GM19372 (cell line): ENCODE measurements around the gene KCNC4.

Source experiments
- ATAC-seq: cut with Tn5 transposase; IDR thresholded peaks from one replicate; pipeline ENCODE4 v1.9.1; 2021; ENCODE audit warnings: mild to moderate bottlenecking, low read depth, moderate library complexity; ENCODE audit not compliant: unreplicated experiment

The KCNC4 gene

DNA sequence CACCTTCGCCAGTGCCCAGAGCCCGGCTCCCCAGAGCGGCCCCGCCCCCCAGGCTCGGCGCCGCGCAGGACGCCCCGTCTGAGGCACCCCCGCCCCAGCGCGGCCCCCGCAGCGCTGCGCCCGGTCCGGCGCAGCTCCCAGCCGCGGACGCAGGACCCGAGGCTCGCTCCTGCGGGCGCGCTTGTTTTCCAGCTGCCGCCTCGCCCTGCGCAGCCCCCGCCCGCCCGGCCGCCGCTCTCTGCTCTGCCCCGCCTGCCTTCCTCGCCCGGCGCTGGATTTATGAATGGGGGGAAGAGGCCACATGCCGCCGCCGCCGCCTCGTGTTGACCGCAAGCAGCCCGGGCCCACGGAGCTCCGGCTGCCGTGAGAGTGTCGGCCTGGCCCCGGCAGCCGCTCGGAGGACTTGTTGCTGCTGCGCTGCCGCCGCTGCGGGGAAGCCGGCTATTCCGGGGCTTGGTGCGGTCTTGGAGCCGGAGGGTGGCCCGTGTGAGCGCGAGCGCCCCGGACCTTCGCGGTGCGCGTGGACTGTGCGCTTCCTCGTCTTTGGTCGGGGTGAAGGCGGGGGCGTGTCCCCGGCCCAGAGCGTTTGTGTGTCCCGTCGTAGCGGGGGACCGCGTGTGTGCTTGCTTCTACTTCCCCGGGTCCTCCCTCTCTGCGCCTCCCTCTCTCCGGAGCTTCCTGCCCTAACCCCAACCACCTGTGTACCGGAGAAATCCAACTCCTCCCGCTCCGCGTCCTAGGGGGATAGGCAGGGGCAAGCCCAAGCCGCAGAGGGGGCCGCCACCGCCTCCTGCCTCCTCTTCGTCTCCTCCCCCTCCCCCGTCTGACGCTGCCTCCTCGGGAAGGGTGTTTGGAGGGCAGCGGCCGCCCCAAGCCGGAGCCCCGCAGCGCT lies 736 bp downstream of the KCNC4 start:
- peak; percentile 23 for ATAC-seq

DNA sequence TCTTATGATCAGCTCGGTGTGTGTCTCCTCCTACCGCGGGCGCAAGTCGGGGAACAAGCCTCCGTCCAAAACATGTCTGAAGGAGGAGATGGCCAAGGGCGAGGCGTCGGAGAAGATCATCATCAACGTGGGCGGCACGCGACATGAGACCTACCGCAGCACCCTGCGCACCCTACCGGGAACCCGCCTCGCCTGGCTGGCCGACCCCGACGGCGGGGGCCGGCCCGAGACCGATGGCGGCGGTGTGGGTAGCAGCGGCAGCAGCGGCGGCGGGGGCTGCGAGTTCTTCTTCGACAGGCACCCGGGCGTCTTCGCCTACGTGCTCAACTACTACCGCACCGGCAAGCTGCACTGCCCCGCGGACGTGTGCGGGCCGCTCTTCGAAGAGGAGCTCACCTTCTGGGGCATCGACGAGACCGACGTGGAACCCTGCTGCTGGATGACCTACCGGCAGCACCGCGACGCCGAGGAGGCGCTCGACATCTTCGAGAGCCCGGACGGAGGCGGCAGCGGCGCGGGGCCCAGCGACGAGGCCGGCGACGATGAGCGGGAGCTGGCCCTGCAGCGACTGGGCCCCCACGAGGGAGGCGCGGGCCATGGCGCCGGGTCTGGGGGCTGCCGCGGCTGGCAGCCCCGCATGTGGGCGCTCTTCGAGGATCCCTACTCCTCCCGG lies 1.5 kb downstream of the KCNC4 start:
- no peak for ATAC-seq

DNA sequence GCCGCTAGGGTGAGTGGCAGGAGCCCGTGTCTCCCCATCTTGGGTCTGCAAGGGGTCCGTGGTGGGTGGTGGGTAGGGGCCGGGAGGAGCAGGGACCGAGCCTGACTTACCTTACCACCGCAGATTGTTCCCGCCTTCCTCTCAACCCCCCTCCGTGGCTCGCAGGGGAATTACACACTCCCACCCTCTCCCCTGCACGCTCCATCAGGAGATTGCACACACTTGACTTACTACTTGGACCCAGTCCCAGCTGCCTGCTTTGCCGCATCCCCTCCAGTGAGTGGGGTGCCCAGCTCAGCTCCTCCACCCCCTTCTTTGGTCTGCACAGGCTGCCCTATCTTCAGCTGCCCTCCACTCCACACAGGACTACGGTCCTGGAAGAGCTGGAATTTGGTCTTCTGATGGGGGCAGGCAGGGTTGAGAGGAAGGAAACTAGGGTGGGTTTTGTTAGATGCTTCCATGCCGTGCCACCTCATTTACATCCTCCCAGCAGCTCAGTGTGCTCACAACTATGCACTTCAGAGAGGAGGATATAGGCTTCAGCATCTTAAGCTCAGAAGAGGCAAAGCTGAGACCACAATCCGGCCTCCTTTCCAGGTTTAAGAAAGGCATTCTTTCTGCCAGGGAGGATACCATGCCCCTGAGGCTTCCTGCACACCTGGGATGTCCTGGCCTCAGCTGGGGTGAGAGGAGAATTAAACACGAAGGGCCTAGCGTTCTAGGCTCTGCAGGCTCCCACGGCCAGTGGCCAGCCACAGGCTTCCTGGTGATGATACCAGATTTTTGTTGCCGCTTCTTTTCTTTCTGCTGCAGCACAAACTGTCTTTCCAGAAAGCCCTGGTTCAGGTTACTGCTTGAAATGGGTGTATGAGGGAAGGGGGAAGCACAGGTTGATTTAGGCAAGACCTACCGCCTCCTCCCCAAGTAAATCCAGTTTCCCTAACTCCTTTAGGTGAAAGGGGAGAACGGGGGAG lies 2.3 kb downstream of the KCNC4 start:
- no peak for ATAC-seq

DNA sequence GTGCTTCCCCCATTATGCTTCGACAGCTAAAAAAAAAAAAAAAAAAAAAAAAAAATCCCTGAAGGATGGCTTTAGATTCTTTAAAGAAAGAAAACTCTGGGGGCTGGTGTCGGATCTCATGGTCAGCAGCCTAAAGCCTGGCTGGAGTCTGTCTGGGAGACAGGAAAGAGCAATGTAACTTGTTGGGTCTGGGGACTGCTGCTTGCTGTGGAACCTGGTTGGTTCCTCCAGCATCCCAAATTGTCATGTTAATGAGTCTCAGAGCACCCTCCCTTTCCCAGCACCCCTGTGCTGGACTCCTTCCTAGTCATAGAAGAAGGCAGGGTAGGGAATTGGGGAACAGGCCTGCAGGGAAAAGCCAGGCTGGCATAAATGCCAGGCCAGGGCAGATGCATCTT lies 3.0 kb downstream of the KCNC4 start:
- ATAC-seq, result no peak

DNA sequence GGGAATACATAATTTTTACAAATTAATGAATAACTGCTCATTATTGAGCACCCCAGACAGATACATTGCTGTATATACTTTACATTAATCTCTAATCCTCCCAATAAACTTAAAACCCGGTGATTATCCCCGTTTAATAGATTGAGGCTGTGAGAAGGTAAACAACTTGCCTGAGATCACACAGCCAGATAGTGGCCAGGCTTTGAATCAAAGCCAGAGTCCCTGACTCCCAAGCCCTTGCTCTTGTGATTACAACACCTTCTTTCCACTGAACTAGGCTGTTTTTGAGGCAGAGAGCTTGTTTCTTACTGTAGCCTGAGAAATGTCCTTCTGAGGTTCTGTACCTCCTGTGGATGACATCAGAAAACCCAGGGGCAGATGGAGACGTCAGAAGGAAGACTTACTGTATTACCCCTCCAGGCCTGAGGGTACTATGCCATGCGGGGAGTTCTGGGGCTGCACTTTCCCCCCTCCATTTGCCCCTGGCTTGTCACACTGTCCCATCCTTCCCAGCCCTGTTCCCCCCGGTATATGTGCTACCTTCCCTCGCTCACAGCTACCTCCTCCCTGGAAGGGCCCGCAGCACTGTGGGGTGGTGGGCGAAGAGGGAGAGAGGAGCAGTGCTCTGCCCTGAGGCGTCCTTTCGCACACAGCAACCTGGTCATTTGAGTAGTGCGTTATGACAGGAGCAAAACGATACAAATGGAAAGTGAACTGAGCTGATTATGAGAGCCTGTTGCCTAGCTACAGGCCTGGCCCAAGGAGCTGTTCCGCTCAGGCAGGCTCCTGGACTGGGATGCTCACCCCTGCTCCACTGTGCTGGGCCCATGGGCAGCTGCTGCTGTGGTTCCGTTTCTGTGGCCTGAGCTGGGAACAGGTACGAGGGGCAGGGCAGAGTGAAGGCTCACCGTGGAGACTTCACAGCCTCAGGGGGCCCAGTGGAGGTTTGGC lies 4.6 kb downstream of the KCNC4 start:
- no peak for ATAC-seq

DNA sequence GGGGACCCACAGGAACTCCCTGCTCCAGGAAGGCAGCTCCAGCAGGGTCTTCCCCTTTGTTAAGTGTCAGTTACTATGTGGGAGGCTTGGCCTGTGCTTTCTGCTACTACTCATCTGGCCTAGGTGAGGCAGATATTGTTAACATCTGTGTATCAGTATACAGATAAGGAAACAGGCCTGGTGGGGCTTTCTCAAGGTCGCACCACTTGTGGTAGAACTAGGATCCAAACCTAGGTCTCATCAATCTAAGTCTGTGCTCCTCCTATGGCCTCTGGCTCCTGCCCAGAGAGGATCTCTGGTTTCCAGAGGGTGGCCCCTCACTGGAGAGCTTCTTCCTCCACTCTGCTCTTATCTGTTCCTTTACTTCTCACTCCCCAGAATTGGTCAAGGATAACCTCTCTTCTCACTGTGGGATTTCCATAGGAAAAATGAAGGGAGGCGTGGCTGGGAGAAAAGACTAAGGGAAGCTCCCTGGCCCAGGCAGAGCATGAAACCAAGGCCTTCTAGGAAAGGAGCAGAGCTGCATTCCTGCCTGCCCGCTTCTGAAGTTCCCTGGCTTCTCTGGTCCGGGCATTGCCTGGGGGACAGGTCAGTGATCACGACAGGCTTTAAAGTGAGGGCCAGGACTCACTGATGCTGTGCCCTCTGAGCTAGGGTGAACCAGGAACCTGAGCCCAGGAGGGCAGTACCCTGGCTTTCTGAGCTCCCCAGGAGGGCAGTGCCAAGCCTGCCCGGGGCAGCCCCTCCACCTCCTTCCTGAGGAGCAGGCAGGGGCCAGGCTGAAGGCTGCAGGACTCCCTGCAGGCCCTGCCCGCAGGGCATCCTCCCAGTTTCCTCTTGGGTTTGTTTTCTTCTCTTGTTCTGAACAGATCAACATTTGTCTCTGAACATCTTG lies 5.8 kb downstream of the KCNC4 start:
- ATAC-seq, result no peak

DNA sequence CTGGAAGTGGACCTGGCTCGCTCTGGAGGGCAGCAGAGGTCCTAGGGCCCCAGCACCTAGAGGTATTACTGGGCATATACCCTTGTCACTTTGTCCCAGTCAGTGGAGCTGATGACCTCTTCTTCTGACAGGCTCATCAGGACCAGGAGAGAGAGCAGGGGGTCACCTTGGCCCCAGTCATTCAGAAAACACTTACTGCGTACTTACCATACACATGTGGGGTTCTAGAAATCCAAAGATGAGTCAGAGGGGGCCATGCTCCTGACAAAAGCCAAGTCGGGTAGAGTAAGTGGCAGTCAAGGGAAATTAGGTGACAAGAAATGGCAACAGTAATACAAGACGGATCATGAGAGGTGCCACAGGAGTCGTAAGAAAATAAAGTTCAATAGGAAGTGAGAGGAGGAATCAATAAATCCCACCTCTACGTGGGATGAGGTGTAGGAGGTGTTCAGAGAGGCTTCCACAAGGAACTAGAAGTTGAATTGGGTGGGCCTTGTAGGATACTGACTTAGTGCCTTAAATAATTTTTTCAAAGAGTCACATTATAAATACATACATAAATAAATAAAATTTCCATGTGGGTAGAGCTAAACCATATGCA lies 6.8 kb downstream of the KCNC4 start:
- no peak for ATAC-seq

DNA sequence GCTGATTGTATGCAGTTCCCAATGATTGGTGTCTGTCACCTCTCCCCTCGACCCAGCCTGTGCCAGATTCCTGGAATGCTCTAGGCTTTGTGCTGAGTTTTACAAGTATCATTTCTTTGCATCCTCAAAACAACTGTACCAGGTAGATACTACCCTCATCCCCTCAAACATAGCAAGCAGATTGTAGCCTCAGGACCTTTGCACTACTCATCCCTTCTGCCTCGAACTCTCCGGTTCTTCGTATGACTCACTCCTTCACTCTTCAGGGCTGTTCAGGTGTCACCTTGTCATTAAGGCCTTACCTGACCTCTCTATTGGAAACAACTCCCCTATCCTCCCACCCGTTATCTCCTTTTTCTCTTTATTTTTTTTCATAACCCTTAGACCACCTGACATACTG lies 8.0 kb downstream of the KCNC4 start:
- ATAC-seq, result no peak

DNA sequence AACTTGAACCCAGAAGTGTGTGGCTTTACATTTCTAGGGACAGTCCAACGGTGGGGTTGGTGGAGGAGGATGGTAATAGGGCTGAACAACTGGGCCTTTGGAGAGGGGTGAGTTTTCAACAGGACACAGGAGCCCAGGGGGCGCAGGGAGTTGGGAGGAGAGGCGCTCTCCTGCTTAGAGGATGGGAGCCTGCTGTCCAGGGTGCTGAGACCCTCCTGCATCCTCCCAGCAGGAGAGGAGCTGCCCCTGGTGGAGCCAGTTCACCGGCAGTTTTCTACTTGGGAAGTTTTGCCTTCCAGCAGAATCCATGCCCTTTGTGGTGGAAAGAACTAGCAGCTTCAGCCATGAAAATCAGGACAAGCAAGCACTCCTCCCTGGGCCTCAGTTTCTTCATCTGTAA lies 8.6 kb downstream of the KCNC4 start:
- no peak for ATAC-seq

DNA sequence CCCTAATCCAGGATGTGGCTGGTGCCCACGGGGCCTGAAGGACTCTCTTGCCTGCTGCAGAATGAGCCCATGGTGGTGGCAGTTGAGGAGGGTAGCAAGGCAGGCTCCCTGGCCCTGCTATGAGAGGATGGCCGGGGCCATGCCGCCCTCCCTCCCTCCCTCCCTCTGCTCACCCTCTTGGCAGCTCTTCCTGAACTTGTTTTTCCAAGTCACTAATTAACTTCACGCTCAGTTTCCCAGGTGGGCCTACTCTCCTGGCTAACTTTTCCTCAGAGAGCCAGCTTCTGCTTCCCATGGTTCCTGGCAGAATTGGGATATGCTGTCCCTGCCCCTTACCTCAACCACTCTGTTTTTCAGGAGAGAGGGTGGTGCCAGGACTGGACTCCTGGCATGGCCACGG lies 10.2 kb downstream of the KCNC4 start:
- ATAC-seq, result no peak

DNA sequence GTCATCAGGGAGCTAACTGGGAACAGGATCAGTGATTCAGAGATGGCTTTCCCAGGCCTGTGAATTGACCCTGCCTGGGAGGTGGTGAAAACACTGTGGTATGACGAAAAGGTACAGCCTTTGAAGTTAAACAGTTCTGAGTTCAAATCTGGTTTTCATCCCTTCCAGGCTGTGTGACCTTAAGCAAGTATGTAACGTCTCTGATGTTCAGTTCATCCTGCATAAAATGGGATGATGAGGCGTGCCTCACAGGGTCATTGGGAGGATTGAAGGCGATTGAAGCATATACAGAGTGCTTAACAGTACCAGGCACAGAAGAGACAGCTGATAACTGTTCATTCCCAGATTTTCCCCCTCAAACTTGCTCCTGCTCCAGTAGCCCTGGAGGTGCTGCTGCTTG lies 11.0 kb downstream of the KCNC4 start:
- no peak for ATAC-seq

DNA sequence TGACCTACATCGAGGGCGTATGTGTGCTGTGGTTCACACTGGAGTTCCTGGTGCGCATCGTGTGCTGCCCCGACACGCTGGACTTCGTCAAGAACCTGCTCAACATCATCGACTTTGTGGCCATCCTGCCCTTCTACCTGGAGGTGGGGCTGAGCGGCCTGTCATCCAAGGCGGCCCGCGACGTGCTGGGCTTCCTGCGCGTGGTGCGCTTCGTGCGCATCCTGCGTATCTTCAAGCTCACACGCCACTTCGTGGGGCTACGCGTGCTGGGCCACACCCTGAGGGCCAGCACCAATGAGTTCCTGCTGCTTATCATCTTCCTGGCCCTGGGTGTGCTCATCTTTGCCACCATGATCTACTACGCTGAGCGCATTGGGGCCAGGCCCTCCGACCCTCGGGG lies 13.0 kb downstream of the KCNC4 start:
- ATAC-seq, result no peak

DNA sequence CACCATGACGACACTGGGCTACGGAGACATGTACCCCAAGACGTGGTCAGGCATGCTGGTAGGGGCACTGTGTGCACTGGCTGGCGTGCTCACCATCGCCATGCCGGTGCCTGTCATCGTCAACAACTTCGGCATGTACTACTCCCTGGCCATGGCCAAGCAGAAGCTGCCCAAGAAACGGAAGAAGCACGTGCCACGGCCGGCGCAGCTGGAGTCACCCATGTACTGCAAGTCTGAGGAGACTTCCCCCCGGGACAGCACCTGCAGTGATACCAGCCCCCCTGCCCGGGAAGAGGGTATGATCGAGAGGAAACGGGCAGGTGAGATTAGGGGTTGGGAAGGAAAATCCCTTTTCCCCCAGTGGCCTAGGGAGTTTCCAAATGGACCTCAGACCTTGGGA lies 13.5 kb downstream of the KCNC4 start:
- no peak for ATAC-seq

DNA sequence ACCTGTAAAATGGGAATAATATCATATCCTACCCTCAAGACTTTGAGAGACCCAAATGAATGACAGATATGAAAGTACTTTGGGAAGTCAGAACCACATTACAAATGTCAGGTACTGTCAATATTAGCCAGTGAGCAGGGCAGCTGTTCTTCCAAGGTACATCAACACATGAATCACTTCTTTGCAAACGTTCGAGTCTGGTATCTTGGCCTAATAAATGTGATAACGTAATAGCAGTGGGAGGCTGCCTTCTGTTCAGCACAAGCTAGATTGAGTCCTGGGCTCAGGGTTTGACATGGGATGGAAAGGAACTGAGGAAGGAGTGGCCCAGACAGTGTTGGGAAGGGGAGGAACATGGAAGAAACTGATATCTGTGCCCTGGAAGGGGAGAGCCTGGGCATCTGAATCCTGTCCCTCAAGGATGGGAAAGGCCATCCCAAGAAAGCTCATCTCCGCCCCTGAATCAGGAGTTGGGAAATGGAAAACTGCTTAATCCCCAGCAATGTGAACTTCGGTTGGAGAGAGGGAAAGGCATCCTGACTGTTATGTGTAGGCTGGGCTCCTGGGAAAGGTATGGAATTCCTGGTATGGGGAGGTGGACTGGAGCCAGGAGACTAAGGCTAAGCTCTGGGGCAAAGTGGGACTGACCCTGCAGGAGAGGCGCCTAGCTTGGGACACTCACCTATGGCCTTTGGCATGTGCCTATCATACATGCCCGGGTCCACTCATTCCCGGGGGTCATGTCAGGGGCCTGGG lies 14.3 kb downstream of the KCNC4 start:
- ATAC-seq, result no peak

DNA sequence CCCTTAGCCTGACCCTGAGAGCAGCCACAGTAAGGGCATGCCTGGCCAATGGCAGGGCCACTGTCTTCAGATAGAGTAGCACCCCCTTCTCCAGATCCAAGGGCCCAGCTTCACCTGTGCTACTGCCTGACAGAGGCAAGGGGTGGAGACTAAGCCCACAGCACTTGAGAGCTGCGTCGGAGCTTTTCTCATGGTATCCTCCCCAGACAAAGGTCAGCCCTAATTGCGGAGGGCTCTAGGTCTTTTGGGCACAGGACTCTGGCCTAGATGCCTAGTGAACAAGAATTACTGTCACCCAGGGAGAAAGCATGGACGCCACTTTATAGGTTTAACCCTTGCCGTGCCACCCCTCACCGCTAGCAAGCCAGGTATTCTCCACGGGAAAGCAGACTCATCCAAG lies 15.1 kb downstream of the KCNC4 start:
- ATAC-seq, result no peak

DNA sequence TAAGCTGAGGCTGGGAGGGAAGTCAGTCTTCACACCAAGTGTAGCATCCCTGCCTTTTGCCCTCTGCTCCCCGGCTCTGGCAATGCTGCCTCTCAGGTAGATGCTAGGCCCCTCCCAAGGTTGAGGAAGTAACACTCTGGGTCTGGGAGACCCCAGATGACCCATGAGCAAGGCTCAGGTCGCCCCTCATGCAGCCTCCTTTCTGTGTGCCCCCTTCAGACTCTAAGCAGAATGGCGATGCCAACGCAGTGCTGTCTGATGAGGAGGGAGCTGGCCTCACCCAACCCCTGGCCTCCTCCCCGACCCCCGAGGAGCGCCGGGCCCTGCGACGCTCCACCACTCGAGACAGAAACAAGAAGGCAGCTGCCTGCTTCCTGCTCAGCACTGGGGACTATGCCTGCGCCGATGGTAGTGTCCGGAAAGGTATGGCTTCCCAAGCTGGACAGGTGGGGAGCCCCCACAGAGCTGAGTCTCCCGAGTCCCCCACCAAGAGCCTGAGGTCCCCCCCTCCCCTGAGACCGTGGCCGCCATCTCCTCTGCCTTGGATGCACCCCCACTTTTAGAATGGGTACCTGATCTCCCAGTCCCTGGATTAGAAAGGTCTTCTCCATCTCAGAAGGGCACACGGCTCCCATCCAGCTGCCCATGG lies 15.8 kb downstream of the KCNC4 start:
- no peak for ATAC-seq

DNA sequence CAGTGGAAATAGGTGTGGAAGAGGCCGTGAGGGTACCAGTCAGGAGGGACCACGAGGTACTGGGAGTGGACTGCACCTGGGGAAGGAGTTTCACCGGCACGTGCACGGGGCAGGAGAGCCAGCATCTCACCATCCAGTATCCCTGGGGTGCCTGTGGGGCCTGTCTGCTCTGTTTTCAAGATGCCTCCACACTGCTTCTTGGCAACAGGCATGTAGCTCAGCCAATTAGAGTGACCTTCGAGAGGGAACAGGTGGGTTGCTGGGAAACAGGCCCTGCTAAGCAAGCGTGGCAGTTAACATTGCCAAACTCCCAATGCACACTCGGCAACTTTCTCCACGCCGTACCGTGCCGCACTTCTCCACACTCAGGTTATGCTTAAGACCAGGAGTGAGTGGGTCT lies 17.7 kb downstream of the KCNC4 start:
- ATAC-seq, result no peak
